ENCODE data around the gene BRD1. TPM values are rescaled to one million over a fixed set of nuclear protein-coding genes. Genes with fewer than 3 reads are reported as not detected.

Gene BRD1
- polyA plus RNA-seq, 1 donor from 2014 or later: 79.3 TPM

- H3K9ac ChIP-seq (ENCODE audit: low read length): no peak overlapping the region
- H2AFZ ChIP-seq (ENCODE audit: low read depth, low read length): no peak overlapping the region
- H3K27me3 ChIP-seq (ENCODE audit: insufficient read depth, low read depth, low read length): no peaks in the 10 kb centered on the region
- no peaks in the 10 kb centered on the region for H3K79me2 ChIP-seq (replicated peaks; ENCODE audit: insufficient read depth, low read length)
- H3K4me3 ChIP-seq (ENCODE audit: low read length): no peak overlapping the region
- no peaks in the 10 kb centered on the region for H3K36me3 ChIP-seq (ENCODE audit: insufficient read depth, low read length)
- H3K9me2 ChIP-seq (ENCODE audit: insufficient read depth, low read length): no peaks in the 10 kb centered on the region
- H3K27ac ChIP-seq (ENCODE audit: low read length): no peak overlapping the region
- H3K9me3 ChIP-seq (ENCODE audit: low read length): peaks cover 3% of the 10 kb centered on the region
- TF ChIP-seq EP300 (conservative IDR thresholded peaks at IDR 0.05; ENCODE audit: poor library complexity, severe bottlenecking) (no peak), REST (IDR thresholded peaks at IDR 0.05; ENCODE audit: borderline replicate concordance) (no peak), TAF1 (IDR thresholded peaks at IDR 0.05; ENCODE audit: low read depth) (no peak), SMC3 (conservative IDR thresholded peaks at IDR 0.05; ENCODE audit: poor library complexity) (no peak), POLR2AphosphoS5 (IDR thresholded peaks at IDR 0.05) (no peak), MXI1 (conservative IDR thresholded peaks at IDR 0.05; ENCODE audit: poor library complexity, severe bottlenecking) (no peak), EZH2 (IDR thresholded peaks at IDR 0.05; ENCODE audit: borderline replicate concordance, insufficient read depth, low read length, poor library complexity, severe bottlenecking) (no peak), CTCF (IDR thresholded peaks at IDR 0.05; ENCODE audit: poor library complexity, severe bottlenecking) (no peak), RAD21 (conservative IDR thresholded peaks at IDR 0.05) (no peak)
- no peaks in the 10 kb centered on the region for H4K20me1 ChIP-seq (ENCODE audit: insufficient read depth)
- no peaks in the 10 kb centered on the region for H3F3A ChIP-seq (ENCODE audit: insufficient read depth, low read length, poor library complexity, severe bottlenecking)
- H3K4me2 ChIP-seq (ENCODE audit: low read length): no peak overlapping the region
Observed at GRCh38 chr22:49738566-49738965, 89.1 kb downstream of the BRD1 start.

GRCh38 chr22:49738006-49738405 lies 89.7 kb downstream of the BRD1 start:
- no peaks in the 10 kb centered on the region for H3K36me3 ChIP-seq (ENCODE audit: insufficient read depth, low read length)
- H3K4me2 ChIP-seq (ENCODE audit: low read length): no peak overlapping the region
- H3F3A ChIP-seq (ENCODE audit: insufficient read depth, low read length, poor library complexity, severe bottlenecking): no peaks in the 10 kb centered on the region
- H3K9ac ChIP-seq (ENCODE audit: low read length): no peak overlapping the region
- no peaks in the 10 kb centered on the region for H3K79me2 ChIP-seq (replicated peaks; ENCODE audit: insufficient read depth, low read length)
- peaks cover 3% of the 10 kb centered on the region for H3K9me3 ChIP-seq (ENCODE audit: low read length)
- no peak overlapping the region for H3K27ac ChIP-seq (ENCODE audit: low read length)
- H3K27me3 ChIP-seq (ENCODE audit: insufficient read depth, low read depth, low read length): no peaks in the 10 kb centered on the region
- no peaks in the 10 kb centered on the region for H3K9me2 ChIP-seq (ENCODE audit: insufficient read depth, low read length)
- no peaks in the 10 kb centered on the region for H4K20me1 ChIP-seq (ENCODE audit: insufficient read depth)
- no peak for TF ChIP-seq CTCF (IDR thresholded peaks at IDR 0.05; ENCODE audit: poor library complexity, severe bottlenecking)
- TF ChIP-seq MXI1 (conservative IDR thresholded peaks at IDR 0.05; ENCODE audit: poor library complexity, severe bottlenecking): no peak
- no peak for TF ChIP-seq TAF1 (IDR thresholded peaks at IDR 0.05; ENCODE audit: low read depth)
- no peak for TF ChIP-seq EZH2 (IDR thresholded peaks at IDR 0.05; ENCODE audit: borderline replicate concordance, insufficient read depth, low read length, poor library complexity, severe bottlenecking)
- no peak for TF ChIP-seq EP300 (conservative IDR thresholded peaks at IDR 0.05; ENCODE audit: poor library complexity, severe bottlenecking)
- TF ChIP-seq REST (IDR thresholded peaks at IDR 0.05; ENCODE audit: borderline replicate concordance): no peak
- H2AFZ ChIP-seq (ENCODE audit: low read depth, low read length): no peak overlapping the region
- no peak overlapping the region for H3K4me3 ChIP-seq (ENCODE audit: low read length)

Data from neural cell (in vitro differentiated cells).